Large intestine (tissue), 3 donors: ENCODE measurements around the gene TRIM47. TPM values are rescaled to one million over a fixed set of nuclear protein-coding genes. Genes with fewer than 3 reads are reported as not detected.
A peak's percentile ranks its signal among the peaks of the same experiment; 100 is the strongest.
"Not testable (repeated sequence)": the region's sequence is repeated elsewhere in the genome, so short reads cannot be mapped to it uniquely, and the experiment has no call there.

ENCODE experiments used
- DNase-seq, 2 donors: peaks; one replicate each; pipeline versions ENCODE4 v3.0.0 to v3.0.0-alpha.2; 2013
- H3K27ac ChIP-seq: one replicate; pipeline ENCODE4 v1.5.1; 2013; ENCODE audit warnings: low read length
- H3K27me3 ChIP-seq: 2 replicates; pipeline ENCODE4 v1.6.1; 2013; ENCODE audit warnings: low read length; ENCODE audit not compliant: control insufficient read depth, insufficient read depth
- H3K36me3 ChIP-seq: 2 replicates; pipeline ENCODE4 v1.6.1; 2013; ENCODE audit warnings: low read length; ENCODE audit not compliant: control insufficient read depth, insufficient read depth
- H3K4me1 ChIP-seq: one replicate; pipeline ENCODE4 v1.6.1; 2013; ENCODE audit warnings: low read length; ENCODE audit not compliant: control insufficient read depth, insufficient read depth
- H3K4me3 ChIP-seq: one replicate; pipeline ENCODE4 v1.5.1; 2013; ENCODE audit warnings: low read length
- H3K9me3 ChIP-seq: one replicate; pipeline ENCODE4 v1.6.1; 2013; ENCODE audit warnings: mild to moderate bottlenecking, low read depth, low read length, moderate library complexity; ENCODE audit not compliant: control insufficient read depth
- WGBS: methylation state at CpG from one replicate; pipeline ENCODE4 v1.1.5; 2013; ENCODE audit warnings: low lambda C conversion rate; ENCODE audit not compliant: insufficient coverage; 5-methylcytosine and 5-hydroxymethylcytosine counted together
- polyA plus RNA-seq: library from polyadenylated mRNA; unstranded; fragments of 120-200 nt; gene quantifications from one replicate; pipeline ENCODE4 v1.2.1, GENCODE V29; 2013

The TRIM47 gene
- polyA plus RNA-seq, 1 donor, result 9.8 TPM

- DNase-seq, result no peak
- Histone ChIP-seq H3K27ac (peak overlapping the region; percentile 68), H3K4me1 (peaks cover 14% of the 10 kb centered on the region), H3K9me3 (no peaks in the 10 kb centered on the region), H3K36me3 (peaks cover 18% of the 10 kb centered on the region), H3K27me3 (no peaks in the 10 kb centered on the region), H3K4me3 (peak overlapping the region; percentile 61)
- no CpG with 5 or more reads among the region's 19 CpGs for WGBS
Measured at GRCh38 chr17:75854881-75855309, 23.5 kb downstream of the TRIM47 start.

DNA sequence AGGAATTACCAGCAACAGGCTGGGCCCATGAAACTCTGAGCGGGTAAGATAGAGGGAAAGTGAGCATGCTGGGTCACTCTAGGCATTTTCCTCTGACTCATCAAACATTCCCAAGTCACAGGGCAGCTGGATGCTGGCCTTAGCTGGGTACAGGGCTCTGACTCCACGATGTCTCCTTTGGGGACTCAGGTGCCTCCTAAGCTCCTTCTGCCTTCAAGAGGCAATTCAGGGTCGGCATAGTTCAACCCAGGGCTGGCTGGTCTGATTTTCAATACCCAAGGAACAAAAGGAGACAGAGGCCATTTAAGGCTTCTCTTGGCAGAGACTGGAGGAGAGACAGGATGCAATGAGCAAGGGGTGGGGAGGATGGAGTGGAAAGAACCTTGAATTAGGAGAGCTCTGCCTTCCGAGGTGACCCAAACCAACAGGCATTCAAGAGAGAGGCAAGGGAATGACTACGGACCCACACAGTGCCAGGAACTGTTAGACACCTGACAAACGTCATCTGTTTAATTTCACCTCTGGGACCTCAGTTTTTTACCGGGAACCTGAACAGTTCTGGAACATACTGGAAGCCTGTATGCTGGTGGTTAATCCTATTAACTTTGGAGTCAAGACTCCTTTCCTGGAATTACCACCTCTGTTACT is 24.2 kb downstream of the TRIM47 start:
- Histone ChIP-seq H3K9me3 (no peaks in the 10 kb centered on the region), H3K4me1 (peaks cover 14% of the 10 kb centered on the region), H3K27ac (peak overlapping the region; percentile 68), H3K36me3 (peaks cover 25% of the 10 kb centered on the region), H3K27me3 (no peaks in the 10 kb centered on the region), H3K4me3 (peak overlapping the region; percentile 61)
- DNase-seq, result peak in 1 of 2 donors; percentile 65
- no CpG with 5 or more reads among the region's 7 CpGs for WGBS

DNA sequence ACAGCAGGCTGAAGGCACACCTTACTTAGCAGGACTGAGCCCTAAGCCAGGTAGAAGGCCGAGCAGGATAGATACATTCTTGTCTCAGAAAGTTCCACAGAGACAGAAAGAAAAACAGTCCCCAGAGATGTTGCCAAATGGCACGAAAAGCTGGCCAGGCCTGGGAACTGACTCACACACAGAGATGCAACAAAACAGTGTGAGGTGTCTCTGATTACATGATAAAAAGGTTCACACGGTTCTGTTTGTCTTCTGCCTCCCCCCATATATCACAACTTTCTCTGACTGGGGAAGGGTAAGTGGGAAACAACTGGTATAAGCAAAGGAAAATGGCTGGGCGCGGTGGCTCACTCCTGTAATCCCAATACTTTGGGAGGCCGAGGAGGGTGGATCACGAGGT is 24.9 kb downstream of the TRIM47 start:
- Histone ChIP-seq H3K9me3 (no peaks in the 10 kb centered on the region), H3K27ac (no peak overlapping the region), H3K4me3 (no peak overlapping the region), H3K27me3 (no peaks in the 10 kb centered on the region), H3K4me1 (peaks cover 19% of the 10 kb centered on the region), H3K36me3 (peaks cover 33% of the 10 kb centered on the region)
- no CpG with 5 or more reads among the region's 7 CpGs for WGBS
- no peak for DNase-seq

GRCh38 chr17:75851693-75851991 is 26.7 kb downstream of the TRIM47 start:
- no CpG with 5 or more reads among the region's 15 CpGs for WGBS
- H3K9me3 ChIP-seq, H3K27me3 ChIP-seq, DNase-seq, H3K27ac ChIP-seq, H3K4me3 ChIP-seq: not testable (repeated sequence)
- H3K4me1 ChIP-seq, result peaks cover 35% of the 10 kb centered on the region
- peaks cover 51% of the 10 kb centered on the region for H3K36me3 ChIP-seq

- Histone ChIP-seq H3K27ac (no peak overlapping the region), H3K36me3 (peaks cover 56% of the 10 kb centered on the region), H3K9me3 (no peaks in the 10 kb centered on the region), H3K4me3 (no peak overlapping the region), H3K4me1 (peaks cover 37% of the 10 kb centered on the region), H3K27me3 (no peaks in the 10 kb centered on the region)
- no CpG with 5 or more reads among the region's 12 CpGs for WGBS
- no peak for DNase-seq
Measured at GRCh38 chr17:75850928-75851692, 27.3 kb downstream of the TRIM47 start.

GRCh38 chr17:75849724-75850123 is 28.7 kb downstream of the TRIM47 start:
- Histone ChIP-seq H3K4me1 (peaks cover 51% of the 10 kb centered on the region), H3K27ac (no peak overlapping the region), H3K4me3 (no peak overlapping the region), H3K9me3 (no peaks in the 10 kb centered on the region), H3K36me3 (peaks cover 60% of the 10 kb centered on the region), H3K27me3 (no peaks in the 10 kb centered on the region)
- DNase-seq, result no peak
- WGBS, result no CpG with 5 or more reads among the region's 9 CpGs

- Histone ChIP-seq H3K4me1 (peaks cover 52% of the 10 kb centered on the region), H3K4me3 (no peak overlapping the region), H3K36me3 (peaks cover 60% of the 10 kb centered on the region), H3K27me3 (no peaks in the 10 kb centered on the region), H3K9me3 (no peaks in the 10 kb centered on the region), H3K27ac (no peak overlapping the region)
- no CpG with 5 or more reads among the region's 11 CpGs for WGBS
- no peak for DNase-seq
Measured at GRCh38 chr17:75849279-75849646, 29.1 kb downstream of the TRIM47 start.

DNA sequence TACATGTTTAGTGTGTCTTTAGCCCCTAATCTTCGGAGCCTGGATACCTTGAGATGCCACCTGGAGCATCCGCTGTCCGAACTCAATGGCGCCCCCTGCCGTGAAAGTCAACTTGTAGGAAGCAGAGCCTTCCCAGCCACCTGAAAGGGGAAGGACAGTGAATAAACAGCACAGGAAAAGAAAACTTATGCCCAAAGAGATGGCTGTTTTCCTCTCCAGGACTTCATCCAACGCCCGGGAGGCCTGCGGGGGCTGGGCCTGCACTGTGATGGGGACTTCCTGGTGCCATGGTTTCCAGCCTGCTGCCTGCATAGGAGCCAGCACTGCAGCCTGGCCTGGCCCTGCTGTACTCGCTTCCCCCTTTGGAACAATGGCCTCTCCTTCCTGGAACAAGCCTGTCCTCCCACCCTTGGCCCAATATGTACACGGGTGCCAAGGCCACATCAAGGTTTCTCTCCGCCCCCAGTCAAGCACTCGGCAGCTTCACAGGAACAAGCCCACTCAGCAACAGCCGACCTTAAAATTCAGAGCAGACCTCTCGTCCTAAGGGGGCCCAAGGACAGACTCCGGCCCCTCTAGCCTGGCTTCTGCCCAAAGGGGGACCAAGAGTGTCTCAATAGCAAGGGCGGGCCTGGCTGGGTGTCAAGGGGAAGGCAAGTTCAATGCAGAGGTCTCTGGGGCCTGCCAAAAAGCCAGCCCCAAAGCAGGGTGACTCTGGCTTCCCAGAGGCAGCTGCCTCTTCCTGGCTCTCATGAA is 29.7 kb downstream of the TRIM47 start:
- peaks cover 60% of the 10 kb centered on the region for H3K36me3 ChIP-seq
- no CpG with 5 or more reads among the region's 16 CpGs for WGBS
- DNase-seq, result peak; percentile 66 to 67
- H3K9me3 ChIP-seq, result no peaks in the 10 kb centered on the region
- no peak overlapping the region for H3K4me3 ChIP-seq
- H3K4me1 ChIP-seq, result peaks cover 54% of the 10 kb centered on the region
- H3K27ac ChIP-seq, result no peak overlapping the region
- no peaks in the 10 kb centered on the region for H3K27me3 ChIP-seq

DNA sequence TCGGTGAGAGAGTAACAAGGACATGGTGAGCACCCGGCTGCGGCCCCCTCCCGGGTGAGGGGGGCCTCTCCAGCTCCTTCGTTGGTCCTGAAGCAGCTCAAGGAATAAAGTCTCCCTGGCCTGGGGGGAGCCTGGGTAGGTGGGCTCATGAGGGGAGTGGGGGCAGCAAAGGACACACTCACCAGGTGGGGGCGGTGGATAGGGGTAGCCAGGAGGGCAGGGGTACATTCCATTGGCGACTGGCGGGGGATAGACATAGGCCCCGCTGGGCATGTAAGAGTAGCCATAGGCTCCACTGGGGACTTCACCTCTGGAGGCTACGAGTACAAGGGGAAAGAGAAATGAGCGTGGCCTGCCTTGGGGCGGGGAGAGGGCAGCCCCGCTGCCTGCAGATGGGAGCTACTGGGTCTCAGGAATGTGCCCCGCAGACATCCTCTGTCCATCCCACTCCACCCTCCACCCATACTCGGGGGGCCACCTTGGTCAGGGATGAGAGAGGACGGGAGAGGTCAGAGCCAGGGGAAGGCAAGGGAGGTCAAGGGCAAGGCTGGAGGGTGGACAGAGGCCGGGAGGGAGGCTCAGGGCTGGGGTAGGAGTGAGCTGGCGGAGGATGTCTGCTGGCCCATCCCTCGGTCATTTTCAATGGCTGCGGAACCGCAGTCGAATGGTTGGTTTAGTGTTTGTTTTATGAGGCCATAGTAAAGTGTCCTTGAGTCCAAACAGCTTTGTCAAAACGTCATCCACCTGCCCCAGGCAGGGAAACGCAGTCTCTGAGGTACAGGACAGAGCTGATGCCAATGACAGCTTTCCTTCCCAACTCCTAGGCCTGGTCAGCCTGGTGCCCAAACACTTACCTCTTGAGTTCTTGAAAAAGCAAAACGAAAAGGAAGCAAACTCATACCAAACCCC is 30.5 kb downstream of the TRIM47 start:
- Histone ChIP-seq H3K27me3 (no peaks in the 10 kb centered on the region), H3K36me3 (peaks cover 60% of the 10 kb centered on the region), H3K9me3 (no peaks in the 10 kb centered on the region), H3K27ac (peak overlapping the region; percentile 18), H3K4me1 (peaks cover 52% of the 10 kb centered on the region), H3K4me3 (no peak overlapping the region)
- WGBS, result 50% methylated on average over 2 of the region's 25 CpGs
- no peak for DNase-seq
